Testis (tissue), 3 donors: Measurements from ENCODE around the gene CC2D1B. TPM values are rescaled to one million over a fixed set of nuclear protein-coding genes. Genes with fewer than 3 reads are reported as not detected.

Experiments used
- DNase-seq: peaks from one replicate; pipeline ENCODE4 v3.0.0-alpha.2; 2019
- H3K27ac ChIP-seq, 2 donors: fragments of 200-600 bp; sonication (generic); one replicate each; pipeline ENCODE4 v1.5.1; 2019
- H3K27me3 ChIP-seq: fragments of 200-600 bp; sonication (generic); one replicate; pipeline ENCODE4 v1.5.1; 2019
- H3K36me3 ChIP-seq: fragments of 200-600 bp; sonication (generic); one replicate; pipeline ENCODE4 v1.5.1; 2017; ENCODE audit warnings: low read depth; ENCODE audit errors: missing control alignments
- H3K4me1 ChIP-seq: fragments of 200-600 bp; sonication (generic); one replicate; pipeline ENCODE4 v1.5.1; 2019
- H3K4me3 ChIP-seq, 2 donors: fragments of 200-600 bp; sonication (generic); one replicate each; pipeline ENCODE4 v1.5.1; 2017 to 2019
- H3K9me3 ChIP-seq: fragments of 200-600 bp; sonication (generic); one replicate; pipeline ENCODE4 v1.5.1; 2017
- POLR2A ChIP-seq: fragments of 450-650 bp; IDR thresholded peaks from one replicate; pipeline ENCODE4 v1.6.1; 2017; ENCODE audit warnings: antibody characterized with exemption, mild to moderate bottlenecking, moderate library complexity
- WGBS, 2 donors: methylation state at CpG; one replicate each; pipeline ENCODE4 v1.1.5; 2018; 5-methylcytosine and 5-hydroxymethylcytosine counted together
- intact Hi-C: fragments of 100-400 bp; cut with DNase I; formaldehyde crosslinking; loops from one replicate; pipeline ENCODE4 v1.15.1; 2023; ENCODE audit warnings: low total_unique reads
- polyA plus RNA-seq: library from polyadenylated mRNA; stranded (reverse); fragments of 350-450 nt; fragmentation: Illumina TruSeq; extraction: RNeasy Lipid Tissue Mini Kit (QIAGEN cat#74804); gene quantifications from one replicate; pipeline ENCODE4 v1.2.3, GENCODE V29; 2014; ENCODE audit warnings: low read depth, low replicate concordance; ENCODE audit not compliant: insufficient read depth
- total RNA-seq, 2 donors: library from RNA; depleted of rRNA; stranded (reverse); fragments of >200 nt; gene quantifications; one replicate each; pipeline ENCODE4 v1.2.3, GENCODE V29; 2016
- TF ChIP-seq, protein P1 (sequence below), 3 experiments: fragments of 450-650 bp in 2 of 3; fragments of 200-600 bp in 1 of 3; sonication (generic) in 1 of 3; IDR thresholded peaks; one replicate each; pipeline ENCODE4 v1.5.1; 2016 to 2019; ENCODE audit warnings: antibody characterized with exemption in 3 of 3, mild to moderate bottlenecking in 2 of 3, moderate library complexity in 1 of 3

The CC2D1B gene
- total and polyA plus RNA-seq, 3 donors from 2014 or later = 37.0 to 62.0 (median 51.0) TPM

- TF ChIP-seq, protein P1, sequence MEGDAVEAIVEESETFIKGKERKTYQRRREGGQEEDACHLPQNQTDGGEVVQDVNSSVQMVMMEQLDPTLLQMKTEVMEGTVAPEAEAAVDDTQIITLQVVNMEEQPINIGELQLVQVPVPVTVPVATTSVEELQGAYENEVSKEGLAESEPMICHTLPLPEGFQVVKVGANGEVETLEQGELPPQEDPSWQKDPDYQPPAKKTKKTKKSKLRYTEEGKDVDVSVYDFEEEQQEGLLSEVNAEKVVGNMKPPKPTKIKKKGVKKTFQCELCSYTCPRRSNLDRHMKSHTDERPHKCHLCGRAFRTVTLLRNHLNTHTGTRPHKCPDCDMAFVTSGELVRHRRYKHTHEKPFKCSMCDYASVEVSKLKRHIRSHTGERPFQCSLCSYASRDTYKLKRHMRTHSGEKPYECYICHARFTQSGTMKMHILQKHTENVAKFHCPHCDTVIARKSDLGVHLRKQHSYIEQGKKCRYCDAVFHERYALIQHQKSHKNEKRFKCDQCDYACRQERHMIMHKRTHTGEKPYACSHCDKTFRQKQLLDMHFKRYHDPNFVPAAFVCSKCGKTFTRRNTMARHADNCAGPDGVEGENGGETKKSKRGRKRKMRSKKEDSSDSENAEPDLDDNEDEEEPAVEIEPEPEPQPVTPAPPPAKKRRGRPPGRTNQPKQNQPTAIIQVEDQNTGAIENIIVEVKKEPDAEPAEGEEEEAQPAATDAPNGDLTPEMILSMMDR (IDR thresholded peaks at IDR 0.05) = no peak
- no peak for TF ChIP-seq POLR2A
- Histone ChIP-seq H3K4me3 (no peak overlapping the region), H3K9me3 (no peaks in the 10 kb centered on the region), H3K27ac (no peak overlapping the region), H3K4me1 (no peaks in the 10 kb centered on the region), H3K27me3 (no peaks in the 10 kb centered on the region), H3K36me3 (no peaks in the 10 kb centered on the region)
- intact Hi-C loops = no loop called here
- WGBS, 2 donors = 88% methylated on average over 2 of the region's 2 CpGs
- DNase-seq = no peak
Measured at GRCh38 chr1:52337439-52337838, 28.6 kb downstream of the CC2D1B start.

GRCh38 chr1:52334906-52335528, 31.0 kb downstream of the CC2D1B start:
- H3K9me3 ChIP-seq = no peaks in the 10 kb centered on the region
- no peaks in the 10 kb centered on the region for H3K36me3 ChIP-seq
- no peak overlapping the region for H3K27ac ChIP-seq
- no peak overlapping the region for H3K4me3 ChIP-seq
- WGBS, 2 donors = 83 to 93% methylated on average over 3 of the region's 3 CpGs
- no peak for DNase-seq
- no peaks in the 10 kb centered on the region for H3K4me1 ChIP-seq
- intact Hi-C loops = no loop called here
- H3K27me3 ChIP-seq = no peaks in the 10 kb centered on the region
- TF ChIP-seq, protein P1 (IDR thresholded peaks at IDR 0.05) = no peak
- TF ChIP-seq POLR2A = no peak

DNA sequence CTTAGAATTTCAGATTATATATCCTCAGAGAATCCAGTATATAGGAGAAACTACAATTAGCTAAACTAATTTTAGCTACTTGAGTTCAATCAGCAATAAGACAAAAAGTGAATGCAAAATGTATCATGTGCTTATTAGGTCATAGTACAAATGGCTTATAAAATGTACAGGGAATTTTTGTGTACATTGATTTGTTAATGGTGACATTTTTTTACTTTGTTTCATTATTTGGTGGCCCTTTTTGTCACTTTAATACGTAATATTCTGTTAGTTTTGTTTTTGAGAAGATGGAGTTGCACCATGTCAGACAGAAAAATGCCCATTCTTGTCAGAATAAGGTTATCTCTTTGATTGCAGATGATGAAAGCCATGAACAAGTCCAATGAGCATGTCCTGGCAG, 33.6 kb downstream of the CC2D1B start:
- H3K4me3 ChIP-seq = no peak overlapping the region
- intact Hi-C loops = no loop called here
- H3K27me3 ChIP-seq = no peaks in the 10 kb centered on the region
- H3K36me3 ChIP-seq = no peaks in the 10 kb centered on the region
- TF ChIP-seq, protein P1 (IDR thresholded peaks at IDR 0.05) = no peak
- TF ChIP-seq POLR2A = no peak
- H3K27ac ChIP-seq = no peak overlapping the region
- 84 to 88% methylated on average over 1 of the region's 1 CpG for WGBS, 2 donors
- no peak for DNase-seq
- H3K9me3 ChIP-seq = no peaks in the 10 kb centered on the region
- H3K4me1 ChIP-seq = no peaks in the 10 kb centered on the region

- Histone ChIP-seq H3K27ac (no peak overlapping the region), H3K4me3 (no peak overlapping the region), H3K36me3 (no peaks in the 10 kb centered on the region), H3K9me3 (no peaks in the 10 kb centered on the region), H3K4me1 (no peaks in the 10 kb centered on the region), H3K27me3 (no peaks in the 10 kb centered on the region)
- intact Hi-C loops = no loop called here
- TF ChIP-seq, protein P1 (IDR thresholded peaks at IDR 0.05) = no peak
- no peak for TF ChIP-seq POLR2A
- WGBS, 2 donors = 95 to 96% methylated on average over 1 of the region's 1 CpG
- no peak for DNase-seq
Measured at GRCh38 chr1:52328615-52329014, 37.4 kb downstream of the CC2D1B start.

GRCh38 chr1:52325786-52326185, 40.2 kb downstream of the CC2D1B start:
- WGBS, 2 donors = 72 to 88% methylated on average over 5 of the region's 5 CpGs
- intact Hi-C loops = no loop called here
- H3K36me3 ChIP-seq = no peaks in the 10 kb centered on the region
- no peak for TF ChIP-seq POLR2A
- TF ChIP-seq, protein P1 (IDR thresholded peaks at IDR 0.05) = no peak
- no peak overlapping the region for H3K27ac ChIP-seq
- DNase-seq = no peak
- no peaks in the 10 kb centered on the region for H3K27me3 ChIP-seq
- H3K4me3 ChIP-seq = no peak overlapping the region
- H3K4me1 ChIP-seq = no peaks in the 10 kb centered on the region
- no peaks in the 10 kb centered on the region for H3K9me3 ChIP-seq
